AG04450 (cell line): Measurements from ENCODE around the gene ZRANB3. TPM values are rescaled to one million over a fixed set of nuclear protein-coding genes. Genes with fewer than 3 reads are reported as not detected.
"Not testable (repeated sequence)": the region's sequence is repeated elsewhere in the genome, so short reads cannot be mapped to it uniquely, and the experiment has no call there.

Experiments
- CTCF ChIA-PET: fragments of 300-600, 350-600 bp; formaldehyde crosslinking; extraction: SDS; loops from one replicate; lab custom pipeline; 2022; ENCODE audit warnings: antibody characterized with exemption, inconsistent platforms; lab: Charles Lee
- POLR2A ChIA-PET: fragments of 350-600 bp; formaldehyde crosslinking; extraction: SDS; loops from one replicate; lab custom pipeline; 2021; ENCODE audit warnings: antibody characterized with exemption, inconsistent platforms; lab: Yijun Ruan, JAX
- DNase-seq: peaks from one replicate; pipeline ENCODE4 v3.0.0-alpha.2; 2011; ENCODE audit warnings: low read depth, low spot score
- H3K27ac ChIP-seq: one replicate; pipeline ENCODE4 v1.5.1; 2012; ENCODE audit warnings: low read depth, low read length, control low read depth
- H3K27me3 ChIP-seq: one replicate; pipeline ENCODE4 v1.6.0; 2012; ENCODE audit warnings: low read length; ENCODE audit not compliant: control insufficient read depth, insufficient read depth
- H3K4me3 ChIP-seq: 2 replicates; pipeline ENCODE4 v1.5.1; 2011; ENCODE audit warnings: mild to moderate bottlenecking, low read depth, low read length, control low read depth
- H3K9me3 ChIP-seq: 2 replicates; pipeline ENCODE4 v1.5.1; 2012; ENCODE audit warnings: low read length; ENCODE audit not compliant: control insufficient read depth, insufficient read depth
- polyA plus RNA-seq: library from polyadenylated mRNA; depleted of rRNA; stranded (reverse); fragments of >200 nt; gene quantifications from 2 replicates; pipeline ENCODE4 v1.2.3, GENCODE V29; 2011
- TF ChIP-seq, protein P1 (sequence below): IDR thresholded peaks from 2 replicates; pipeline ENCODE4 v1.5.1; 2011; ENCODE audit warnings: low read depth, low read length, control low read depth, inconsistent platforms

Gene ZRANB3
- polyA plus RNA-seq, 1 experiment: 4.0 TPM

GRCh38 chr2:135140606-135141005 is 390.4 kb downstream of the ZRANB3 start:
- DNase-seq: no peak
- TF ChIP-seq, protein P1, sequence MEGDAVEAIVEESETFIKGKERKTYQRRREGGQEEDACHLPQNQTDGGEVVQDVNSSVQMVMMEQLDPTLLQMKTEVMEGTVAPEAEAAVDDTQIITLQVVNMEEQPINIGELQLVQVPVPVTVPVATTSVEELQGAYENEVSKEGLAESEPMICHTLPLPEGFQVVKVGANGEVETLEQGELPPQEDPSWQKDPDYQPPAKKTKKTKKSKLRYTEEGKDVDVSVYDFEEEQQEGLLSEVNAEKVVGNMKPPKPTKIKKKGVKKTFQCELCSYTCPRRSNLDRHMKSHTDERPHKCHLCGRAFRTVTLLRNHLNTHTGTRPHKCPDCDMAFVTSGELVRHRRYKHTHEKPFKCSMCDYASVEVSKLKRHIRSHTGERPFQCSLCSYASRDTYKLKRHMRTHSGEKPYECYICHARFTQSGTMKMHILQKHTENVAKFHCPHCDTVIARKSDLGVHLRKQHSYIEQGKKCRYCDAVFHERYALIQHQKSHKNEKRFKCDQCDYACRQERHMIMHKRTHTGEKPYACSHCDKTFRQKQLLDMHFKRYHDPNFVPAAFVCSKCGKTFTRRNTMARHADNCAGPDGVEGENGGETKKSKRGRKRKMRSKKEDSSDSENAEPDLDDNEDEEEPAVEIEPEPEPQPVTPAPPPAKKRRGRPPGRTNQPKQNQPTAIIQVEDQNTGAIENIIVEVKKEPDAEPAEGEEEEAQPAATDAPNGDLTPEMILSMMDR: no peak
- CTCF ChIA-PET: interaction anchor here (1.3 kb wide), 1 partner anchor 137 kb away, joined by 5 read pairs; no protein-coding TSS in a partner anchor
- POLR2A ChIA-PET: no interaction called here
- H3K4me3 ChIP-seq: no peak overlapping the region
- no peak overlapping the region for H3K27ac ChIP-seq
- peaks cover 7% of the 10 kb centered on the region for H3K9me3 ChIP-seq
- H3K27me3 ChIP-seq: no peaks in the 10 kb centered on the region

- CTCF ChIA-PET: interaction anchor here (0.6 to 1.2 kb wide), 2 partner anchors 46 to 129 kb away, joined by 3 to 6 read pairs; no protein-coding TSS in a partner anchor
- Histone ChIP-seq H3K27me3 (no peaks in the 10 kb centered on the region), H3K27ac (no peak overlapping the region), H3K4me3 (no peak overlapping the region), H3K9me3 (no peaks in the 10 kb centered on the region)
- TF ChIP-seq, protein P1: no peak
- POLR2A ChIA-PET: no interaction called here
- DNase-seq: no peak
Measured at GRCh38 chr2:135132314-135132713, 398.7 kb downstream of the ZRANB3 start.

GRCh38 chr2:135130751-135131150 is 400.3 kb downstream of the ZRANB3 start:
- no peak overlapping the region for H3K4me3 ChIP-seq
- TF ChIP-seq, protein P1: no peak
- no peak for DNase-seq
- no peaks in the 10 kb centered on the region for H3K27me3 ChIP-seq
- ChIA-PET POLR2A (no interaction called here), CTCF (no interaction called here)
- H3K9me3 ChIP-seq: no peaks in the 10 kb centered on the region
- no peak overlapping the region for H3K27ac ChIP-seq

DNA sequence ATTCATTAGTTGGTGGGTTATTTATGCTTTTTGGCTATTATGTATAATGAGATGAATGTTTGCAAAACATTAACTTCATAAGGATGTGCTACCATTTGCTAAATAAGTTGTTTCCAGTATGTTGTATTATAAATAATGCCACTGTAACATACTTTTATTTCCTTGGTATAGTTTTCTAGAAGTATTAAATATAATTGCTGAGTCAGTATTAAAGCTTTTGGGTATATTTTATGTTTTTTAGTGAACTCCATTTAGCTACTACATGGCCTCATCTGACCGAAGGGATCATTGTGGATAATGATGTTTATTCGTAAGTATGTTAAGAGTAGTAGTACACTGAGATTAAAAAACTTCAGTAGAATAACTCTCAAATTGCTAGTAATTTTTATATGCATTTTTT is 405.1 kb downstream of the ZRANB3 start:
- POLR2A ChIA-PET: no interaction called here
- no peaks in the 10 kb centered on the region for H3K27me3 ChIP-seq
- no peak for DNase-seq
- no peak overlapping the region for H3K27ac ChIP-seq
- H3K4me3 ChIP-seq: no peak overlapping the region
- CTCF ChIA-PET: interaction anchor here (0.6 kb wide), 1 partner anchor 627 kb away, joined by 4 read pairs; no protein-coding TSS in a partner anchor
- TF ChIP-seq, protein P1: no peak
- H3K9me3 ChIP-seq: no peaks in the 10 kb centered on the region

DNA sequence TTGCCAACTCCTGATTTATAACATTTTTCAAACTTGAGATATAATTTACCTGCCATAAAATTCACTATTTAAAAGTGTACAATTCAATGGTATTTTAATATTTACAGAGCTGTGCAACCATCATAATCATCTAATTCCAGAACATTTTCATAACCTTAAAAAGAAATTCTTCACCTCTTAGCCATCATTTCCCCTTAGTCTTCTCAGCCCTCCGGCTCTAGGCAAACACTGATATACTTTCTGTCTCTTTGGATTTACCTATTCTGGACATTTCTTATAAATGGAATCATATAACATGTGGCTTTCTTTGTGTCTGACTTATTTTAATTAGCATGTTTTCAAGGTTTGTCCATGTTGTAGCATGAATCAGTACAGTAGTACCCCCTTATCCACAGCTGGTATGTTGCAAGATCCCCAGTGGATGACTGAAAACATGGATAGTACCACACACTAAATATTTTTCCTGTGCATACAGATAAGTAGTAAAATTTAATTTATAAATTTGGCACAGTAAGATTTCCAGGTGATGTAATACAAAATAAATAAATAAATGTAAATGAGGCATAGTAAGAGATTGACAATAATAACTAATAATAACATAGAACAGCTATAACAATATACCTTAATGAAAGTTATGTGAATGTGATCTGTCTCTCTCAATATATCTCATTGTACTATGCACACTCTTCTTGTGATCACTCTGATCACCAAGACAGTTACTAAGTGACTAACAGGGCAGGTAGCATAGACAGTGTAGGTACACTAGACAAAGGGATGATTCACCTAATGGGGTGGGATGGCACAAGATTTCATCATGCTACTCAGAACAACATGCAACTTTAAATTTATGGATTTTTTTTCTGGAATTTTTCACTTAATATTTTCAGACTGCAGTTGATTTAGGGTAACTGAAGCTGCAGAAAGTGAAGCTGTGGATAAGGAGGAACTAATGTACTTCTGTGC is 405.8 kb downstream of the ZRANB3 start:
- H3K27me3 ChIP-seq: no peaks in the 10 kb centered on the region
- no peak overlapping the region for H3K27ac ChIP-seq
- H3K4me3 ChIP-seq: no peak overlapping the region
- H3K9me3 ChIP-seq: no peaks in the 10 kb centered on the region
- ChIA-PET CTCF (interaction anchor here (0.6 kb wide), 1 partner anchor 628 kb away, joined by 4 read pairs; no protein-coding TSS in a partner anchor), POLR2A (interaction anchor here (0.5 kb wide), 1 partner anchor 22 kb away, joined by 3 read pairs; no protein-coding TSS in a partner anchor)
- TF ChIP-seq, protein P1: no peak
- DNase-seq: no peak

- POLR2A ChIA-PET, H3K27me3 ChIP-seq, H3K4me3 ChIP-seq, H3K27ac ChIP-seq, DNase-seq, H3K9me3 ChIP-seq: not testable (repeated sequence)
- CTCF ChIA-PET: interaction anchor here (0.9 kb wide), 1 partner anchor 118 kb away, joined by 3 read pairs; no protein-coding TSS in a partner anchor
Measured at GRCh38 chr2:135121658-135122039, 409.4 kb downstream of the ZRANB3 start.
